IMR-90 (cell line): ENCODE measurements around the gene CUX1. TPM values are rescaled to one million over a fixed set of nuclear protein-coding genes. Genes with fewer than 3 reads are reported as not detected.

Experiments used
- ATAC-seq: fragments of 200-7000 bp; cut with Tn5 transposase; 2 replicates; pipeline ENCODE4 v1.9.1; 2020; ENCODE audit warnings: low read depth, mild to moderate bottlenecking, moderate library complexity
- BruUV-seq: library from RNA; stranded (reverse); fragments of 400-500 nt; replicated peaks from 2 replicates; lab custom pipeline; 2021; lab: Mats Ljungman, UMichigan
- CTCF ChIA-PET: fragments of 300-600 bp; formaldehyde crosslinking; extraction: SDS; loops from one replicate; lab custom pipeline; 2021; ENCODE audit warnings: antibody characterized with exemption; lab: Yijun Ruan, JAX
- POLR2A ChIA-PET: fragments of 300-600 bp; sonication (Branson Sonifier 250); formaldehyde crosslinking; loops from one replicate; lab custom pipeline; 2022; ENCODE audit warnings: antibody characterized with exemption; ENCODE audit not compliant: unreplicated experiment; lab: Charles Lee
- DNase-seq: peaks from one replicate; pipeline ENCODE4 v3.0.0; 2013
- H2AFZ ChIP-seq: replicated peaks from 2 replicates; pipeline ENCODE3; 2013; ENCODE audit warnings: low read length, mild to moderate bottlenecking; ENCODE audit not compliant: poor library complexity
- H2AK5ac ChIP-seq: 2 replicates; pipeline ENCODE4 v1.6.1; 2013; ENCODE audit warnings: low read depth, low read length, inconsistent platforms
- H2AK9ac ChIP-seq: replicated peaks from 2 replicates; pipeline ENCODE3; 2013; ENCODE audit warnings: mild to moderate bottlenecking, low read depth, low read length, moderate library complexity; ENCODE audit not compliant: poor library complexity
- H2BK120ac ChIP-seq: 2 replicates; pipeline ENCODE4 v1.6.1; 2013; ENCODE audit warnings: low read depth, low read length, inconsistent platforms
- H2BK15ac ChIP-seq: 3 replicates; pipeline ENCODE4 v1.6.1; 2013; ENCODE audit warnings: low read depth, low read length, inconsistent platforms
- H2BK20ac ChIP-seq: 2 replicates; pipeline ENCODE4 v1.6.1; 2013; ENCODE audit warnings: low read depth, mild to moderate bottlenecking, inconsistent platforms, low read length, moderate library complexity
- H2BK5ac ChIP-seq: 2 replicates; pipeline ENCODE4 v1.6.1; 2013; ENCODE audit warnings: mild to moderate bottlenecking, low read depth, low read length, inconsistent platforms; ENCODE audit not compliant: poor library complexity, severe bottlenecking
- H3K14ac ChIP-seq: replicated peaks from 2 replicates; pipeline ENCODE4 v1.6.1; 2013; ENCODE audit warnings: low read depth, low read length, inconsistent platforms
- H3K18ac ChIP-seq: 2 replicates; pipeline ENCODE4 v1.6.1; 2013; ENCODE audit warnings: low read depth, low read length, control low read depth
- H3K23ac ChIP-seq: 2 replicates; pipeline ENCODE4 v1.6.1; 2013; ENCODE audit warnings: low read depth, low read length, inconsistent platforms
- H3K27ac ChIP-seq: 2 replicates; pipeline ENCODE4 v1.5.1; 2013; ENCODE audit warnings: mild to moderate bottlenecking, control low read depth, low read length; ENCODE audit not compliant: insufficient read depth
- H3K27me3 ChIP-seq: 2 replicates; pipeline ENCODE4 v1.6.1; 2013; ENCODE audit warnings: low read length; ENCODE audit not compliant: control insufficient read depth, insufficient read depth
- H3K36me3 ChIP-seq: 2 replicates; pipeline ENCODE4 v1.6.1; 2013; ENCODE audit warnings: low read length, mixed read lengths; ENCODE audit not compliant: control insufficient read depth, insufficient read depth
- H3K4ac ChIP-seq: 2 replicates; pipeline ENCODE4 v1.6.1; 2013; ENCODE audit warnings: low read depth, low read length, inconsistent platforms
- H3K4me1 ChIP-seq: 2 replicates; pipeline ENCODE4 v1.6.1; 2013; ENCODE audit warnings: low read length, mixed read lengths; ENCODE audit not compliant: control insufficient read depth, insufficient read depth
- H3K4me2 ChIP-seq: 2 replicates; pipeline ENCODE4 v1.6.1; 2013; ENCODE audit warnings: low read depth, mild to moderate bottlenecking, control low read depth, low read length, moderate library complexity
- H3K4me3 ChIP-seq: 2 replicates; pipeline ENCODE4 v1.5.1; 2013; ENCODE audit warnings: low read depth, mild to moderate bottlenecking, control low read depth, low read length, moderate library complexity; ENCODE audit not compliant: insufficient read depth
- H3K56ac ChIP-seq: 2 replicates; pipeline ENCODE4 v1.6.1; 2013; ENCODE audit warnings: low read length, inconsistent platforms; ENCODE audit not compliant: insufficient read depth; ENCODE audit errors: extremely low read depth
- H3K79me1 ChIP-seq, 2 experiments: 2 replicates each; pipeline ENCODE4 v1.6.1; 2013; ENCODE audit warnings: low read length in 2 of 2, inconsistent platforms in 1 of 2, low read depth in 1 of 2
- H3K9ac ChIP-seq: 2 replicates; pipeline ENCODE4 v1.6.1; 2013; ENCODE audit warnings: low read depth, low read length, control low read depth
- H3K9me1 ChIP-seq: 2 replicates; pipeline ENCODE4 v1.6.1; 2013; ENCODE audit warnings: low read length, inconsistent platforms; ENCODE audit not compliant: insufficient read depth
- H3K9me3 ChIP-seq: 2 replicates; pipeline ENCODE4 v1.6.1; 2013; ENCODE audit warnings: low read length; ENCODE audit not compliant: control insufficient read depth, insufficient read depth
- H4K20me1 ChIP-seq: 2 replicates; pipeline ENCODE4 v1.6.1; 2013; ENCODE audit warnings: low read length, inconsistent platforms; ENCODE audit not compliant: insufficient read depth
- H4K5ac ChIP-seq: 2 replicates; pipeline ENCODE4 v1.6.1; 2013; ENCODE audit warnings: mild to moderate bottlenecking, low read depth, low read length, control low read depth
- H4K8ac ChIP-seq, 2 experiments: 2 replicates each; pipeline ENCODE4 v1.6.1; 2013; ENCODE audit warnings: low read depth in 2 of 2, low read length in 2 of 2, control low read depth in 1 of 2, inconsistent platforms in 1 of 2
- H4K91ac ChIP-seq: 2 replicates; pipeline ENCODE4 v1.6.1; 2013; ENCODE audit warnings: low read depth, low read length, inconsistent platforms; ENCODE audit not compliant: insufficient read depth
- BHLHE40 ChIP-seq: fragments of 150-350 bp; IDR thresholded peaks from 2 replicates; pipeline ENCODE4 v1.6.1; 2016; ENCODE audit warnings: mild to moderate bottlenecking, low read depth, low read length
- CHD1 ChIP-seq: IDR thresholded peaks from 2 replicates; pipeline ENCODE4 v1.6.1; 2012; ENCODE audit warnings: low read depth, low read length, improper control_type of control experiment
- FOS ChIP-seq: fragments of 150-350 bp; IDR thresholded peaks from 2 replicates; pipeline ENCODE4 v1.6.1; 2016; ENCODE audit warnings: low read depth, low read length
- MAFK ChIP-seq: IDR thresholded peaks from 2 replicates; pipeline ENCODE4 v1.6.1; 2012; ENCODE audit warnings: low read depth, low read length, improper control_type of control experiment
- NFE2L2 ChIP-seq: fragments of 150-350 bp; IDR thresholded peaks from 2 replicates; pipeline ENCODE4 v1.6.1; 2016; ENCODE audit warnings: low read depth, mild to moderate bottlenecking, low read length
- RAD21 ChIP-seq: IDR thresholded peaks from 2 replicates; pipeline ENCODE4 v1.6.1; 2012; ENCODE audit warnings: low read length, improper control_type of control experiment
- RCOR1 ChIP-seq: IDR thresholded peaks from 2 replicates; pipeline ENCODE4 v1.6.1; 2012; ENCODE audit warnings: mild to moderate bottlenecking, low read length, improper control_type of control experiment; ENCODE audit not compliant: insufficient replicate concordance
- RFX5 ChIP-seq: IDR thresholded peaks from 2 replicates; pipeline ENCODE4 v1.8.0; 2012; ENCODE audit warnings: low read depth, mild to moderate bottlenecking, low read length, moderate library complexity
- SMC3 ChIP-seq: fragments of 150-350 bp; IDR thresholded peaks from 2 replicates; pipeline ENCODE4 v1.6.1; 2016; ENCODE audit warnings: low read depth, mild to moderate bottlenecking, antibody characterized with exemption, low read length, moderate library complexity
- USF2 ChIP-seq: fragments of 150-350 bp; IDR thresholded peaks from 2 replicates; pipeline ENCODE4 v1.6.1; 2017; ENCODE audit warnings: mild to moderate bottlenecking, antibody characterized with exemption, low read length, low read depth
- WGBS, 2 experiments: methylation state at CpG; one replicate each; pipeline versions ENCODE4 v1.1.5 to v1.1.7; 2013; ENCODE audit warnings: missing lambda C conversion rate in 2 of 2; ENCODE audit not compliant: insufficient read length in 1 of 2; ENCODE audit errors: extremely low coverage in 2 of 2; 5-methylcytosine and 5-hydroxymethylcytosine counted together
- dilution Hi-C: fragments of 300-500 bp; cut with HindIII; formaldehyde crosslinking; loops from one replicate; pipeline ENCODE4 v1.14.3; 2018; ENCODE audit warnings: low sequenced_read_pairs; ENCODE audit not compliant: unreplicated experiment
- in situ Hi-C: fragments of 300-500 bp; cut with MboI; formaldehyde crosslinking; loops from 3 replicates; pipeline ENCODE4 v1.14.3; 2019; ENCODE audit warnings: low sequenced_read_pairs, inconsistent platforms, mixed read lengths
- intact Hi-C: fragments of 100-400 bp; cut with micrococcal nuclease; formaldehyde crosslinking; loops from 2 replicates; pipeline ENCODE4 v1.10.0; 2022
- polyA plus RNA-seq, 3 experiments: library from polyadenylated mRNA; depleted of rRNA; stranded (reverse); fragments of >200 nt; gene quantifications; 2 replicates each; pipeline ENCODE4 v1.2.3, GENCODE V29; 2012; ENCODE audit warnings: low replicate concordance in 1 of 3
- total RNA-seq: library from RNA; depleted of rRNA; stranded (reverse); fragments of >200 nt; gene quantifications from 2 replicates; pipeline ENCODE4 v1.2.3, GENCODE V29; 2012
- TF ChIP-seq, protein P1 (sequence below): fragments of 150-350 bp; IDR thresholded peaks from 2 replicates; pipeline ENCODE4 v1.6.1; 2016; ENCODE audit warnings: low read depth, mild to moderate bottlenecking, low read length, moderate library complexity, borderline replicate concordance

CUX1 gene
- total and polyA plus RNA-seq, 2 of the 4 experiments (the other 2 are of a cell fraction): 19.7 to 46.4 TPM

GRCh38 chr7:102119213-102119651 lies 301.8 kb downstream of the CUX1 start:
- Histone ChIP-seq H3K27ac (peak overlapping the region; percentile 73; the same call in 1 of the 2 replicates), H3K9ac (no peak overlapping the region), H2BK15ac (no peak overlapping the region; the same call in 1 of the 3 replicates), H4K5ac (peak overlapping the region; percentile 1; the same call in 1 of the 2 replicates), H2BK120ac (peak overlapping the region; percentile 32), H3K56ac (no peak overlapping the region), H3K9me1 (peaks cover 20% of the 10 kb centered on the region), H3K36me3 (peaks cover 20% of the 10 kb centered on the region), H3K9me3 (no peaks in the 10 kb centered on the region), H3K4me2 (no peak overlapping the region), H2AK5ac (peak overlapping the region; percentile 84; the same call in 1 of the 2 replicates), H4K20me1 (no peaks in the 10 kb centered on the region), H3K23ac (no peak overlapping the region), H3K4ac (peak overlapping the region; percentile 69), H2AK9ac (peak overlapping the region; percentile 65), H3K18ac (peak overlapping the region; percentile 27; the same call in 1 of the 2 replicates), H4K91ac (peak overlapping the region; percentile 57), H2BK5ac (peak overlapping the region; percentile 29), H4K8ac (peak overlapping the region; percentile 6 to 54; a peak in 2 of 4 replicates), H3K79me1 (peaks cover 24 to 50% of the 10 kb centered on the region in 2 experiments), H2AFZ (no peak overlapping the region), H2BK20ac (peak overlapping the region; percentile 42; the same call in 1 of the 2 replicates), H3K14ac (peak overlapping the region; percentile 25; the same call in 1 of the 2 replicates), H3K4me3 (no peak overlapping the region), H3K4me1 (peaks cover 33% of the 10 kb centered on the region), H3K27me3 (no peaks in the 10 kb centered on the region)
- dilution Hi-C loops (no loop called here), in situ Hi-C loops (no loop called here), intact Hi-C loops (no loop called here)
- ATAC-seq (no peak), DNase-seq (peak; percentile 15)
- 89% methylated on average over 4 of the region's 14 CpGs; no CpG with 5 or more reads in 1 of the 2 experiments for WGBS, 2 experiments
- TF ChIP-seq BHLHE40 (no peak), RFX5 (no peak), RAD21 (no peak), NFE2L2 (no peak), SMC3 (no peak), RCOR1 (no peak), CHD1 (no peak), FOS (no peak), MAFK (no peak), USF2 (no peak)
- TF ChIP-seq, protein P1, sequence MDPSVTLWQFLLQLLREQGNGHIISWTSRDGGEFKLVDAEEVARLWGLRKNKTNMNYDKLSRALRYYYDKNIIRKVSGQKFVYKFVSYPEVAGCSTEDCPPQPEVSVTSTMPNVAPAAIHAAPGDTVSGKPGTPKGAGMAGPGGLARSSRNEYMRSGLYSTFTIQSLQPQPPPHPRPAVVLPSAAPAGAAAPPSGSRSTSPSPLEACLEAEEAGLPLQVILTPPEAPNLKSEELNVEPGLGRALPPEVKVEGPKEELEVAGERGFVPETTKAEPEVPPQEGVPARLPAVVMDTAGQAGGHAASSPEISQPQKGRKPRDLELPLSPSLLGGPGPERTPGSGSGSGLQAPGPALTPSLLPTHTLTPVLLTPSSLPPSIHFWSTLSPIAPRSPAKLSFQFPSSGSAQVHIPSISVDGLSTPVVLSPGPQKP: no peak
- POLR2A ChIA-PET: no interaction called here
- no TSS peak for BruUV-seq
- CTCF ChIA-PET: no interaction called here
